Activated CD8-positive, alpha-beta T cell treated with anti-CD3 and anti-CD28 coated beads for 36 hours (primary cell): ENCODE data around the gene ARHGEF16. TPM values are rescaled to one million over a fixed set of nuclear protein-coding genes. Genes with fewer than 3 reads are reported as not detected.

Source experiments
- ATAC-seq: fragments of 200-7000 bp; cut with Tn5 transposase; one replicate; pipeline ENCODE4 v1.10.0; 2021; ENCODE audit warnings: mild to moderate bottlenecking, moderate library complexity
- CTCF ChIA-PET: fragments of 350-600 bp; sonication (Branson Sonifier 250); formaldehyde crosslinking; loops from one replicate; lab custom pipeline; 2021; ENCODE audit warnings: antibody characterized with exemption; lab: Charles Lee
- POLR2A ChIA-PET: fragments of 350-600 bp; sonication (Branson Sonifier 250); formaldehyde crosslinking; loops from one replicate; lab custom pipeline; 2021; ENCODE audit warnings: antibody characterized with exemption; lab: Charles Lee
- DNase-seq: peaks from one replicate; pipeline ENCODE4 v3.0.0-alpha.2; 2020
- H3K27ac Mint-ChIP-seq: one replicate; pipeline ENCODE4 v1.8.0; 2021; ENCODE audit warnings: mild to moderate bottlenecking, mixed read lengths
- H3K27me3 Mint-ChIP-seq: one replicate; pipeline ENCODE4 v1.8.0; 2021; ENCODE audit warnings: mixed read lengths
- H3K36me3 Mint-ChIP-seq: one replicate; pipeline ENCODE4 v1.8.0; 2021; ENCODE audit warnings: low read depth, mixed read lengths
- H3K4me1 Mint-ChIP-seq: one replicate; pipeline ENCODE4 v1.8.0; 2021; ENCODE audit warnings: low read depth, mixed read lengths
- H3K4me3 Mint-ChIP-seq: one replicate; pipeline ENCODE4 v1.8.0; 2021; ENCODE audit warnings: mild to moderate bottlenecking, moderate library complexity, mixed read lengths
- H3K9me3 Mint-ChIP-seq: one replicate; pipeline ENCODE4 v1.8.0; 2021; ENCODE audit warnings: mixed read lengths
- intact Hi-C: fragments of 100-400 bp; cut with micrococcal nuclease; formaldehyde crosslinking; loops from one replicate; pipeline ENCODE4 v1.10.0; 2022
- total RNA-seq, 2 experiments: library from RNA; stranded (reverse); gene quantifications; one replicate each; pipeline ENCODE4 v1.2.3, GENCODE V29; 2021
- TF ChIP-seq, protein P1 (sequence below): fragments of 200-600 bp; IDR thresholded peaks from one replicate; pipeline ENCODE4 v1.8.0; 2022; ENCODE audit warnings: antibody characterized with exemption, mild to moderate bottlenecking

ARHGEF16 gene
- total RNA-seq, 2 experiments from 2014 or later: not detected

DNA sequence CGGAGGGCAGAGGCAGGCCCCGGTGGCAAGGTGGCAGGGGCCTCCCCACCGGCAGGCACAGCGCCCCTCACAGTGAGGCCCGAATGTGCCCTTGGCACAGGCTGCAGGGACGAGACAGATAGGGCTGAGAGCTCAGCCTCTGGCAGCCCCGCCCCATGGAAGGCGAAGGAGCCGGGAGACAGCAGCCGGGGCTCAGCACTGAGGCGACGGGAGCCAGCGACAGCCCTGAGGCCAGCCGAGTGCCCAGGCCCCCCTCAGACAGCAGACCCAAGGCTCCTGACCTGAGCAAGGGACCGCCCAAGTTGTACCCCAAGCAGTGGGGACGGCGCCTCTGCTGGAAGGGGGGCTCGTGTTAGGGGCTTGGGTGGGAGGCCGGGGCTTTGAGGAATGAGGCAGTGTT, 43.1 kb downstream of the ARHGEF16 start:
- Mint-ChIP-seq H3K4me3 (no peak overlapping the region), H3K9me3 (no peaks in the 10 kb centered on the region), H3K4me1 (no peaks in the 10 kb centered on the region), H3K27me3 (no peaks in the 10 kb centered on the region), H3K27ac (no peak overlapping the region), H3K36me3 (no peaks in the 10 kb centered on the region)
- ATAC-seq (no peak), DNase-seq (no peak)
- intact Hi-C loops: no loop called here
- TF ChIP-seq, protein P1, sequence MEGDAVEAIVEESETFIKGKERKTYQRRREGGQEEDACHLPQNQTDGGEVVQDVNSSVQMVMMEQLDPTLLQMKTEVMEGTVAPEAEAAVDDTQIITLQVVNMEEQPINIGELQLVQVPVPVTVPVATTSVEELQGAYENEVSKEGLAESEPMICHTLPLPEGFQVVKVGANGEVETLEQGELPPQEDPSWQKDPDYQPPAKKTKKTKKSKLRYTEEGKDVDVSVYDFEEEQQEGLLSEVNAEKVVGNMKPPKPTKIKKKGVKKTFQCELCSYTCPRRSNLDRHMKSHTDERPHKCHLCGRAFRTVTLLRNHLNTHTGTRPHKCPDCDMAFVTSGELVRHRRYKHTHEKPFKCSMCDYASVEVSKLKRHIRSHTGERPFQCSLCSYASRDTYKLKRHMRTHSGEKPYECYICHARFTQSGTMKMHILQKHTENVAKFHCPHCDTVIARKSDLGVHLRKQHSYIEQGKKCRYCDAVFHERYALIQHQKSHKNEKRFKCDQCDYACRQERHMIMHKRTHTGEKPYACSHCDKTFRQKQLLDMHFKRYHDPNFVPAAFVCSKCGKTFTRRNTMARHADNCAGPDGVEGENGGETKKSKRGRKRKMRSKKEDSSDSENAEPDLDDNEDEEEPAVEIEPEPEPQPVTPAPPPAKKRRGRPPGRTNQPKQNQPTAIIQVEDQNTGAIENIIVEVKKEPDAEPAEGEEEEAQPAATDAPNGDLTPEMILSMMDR: no peak
- ChIA-PET CTCF (no interaction called here), POLR2A (no interaction called here)

DNA sequence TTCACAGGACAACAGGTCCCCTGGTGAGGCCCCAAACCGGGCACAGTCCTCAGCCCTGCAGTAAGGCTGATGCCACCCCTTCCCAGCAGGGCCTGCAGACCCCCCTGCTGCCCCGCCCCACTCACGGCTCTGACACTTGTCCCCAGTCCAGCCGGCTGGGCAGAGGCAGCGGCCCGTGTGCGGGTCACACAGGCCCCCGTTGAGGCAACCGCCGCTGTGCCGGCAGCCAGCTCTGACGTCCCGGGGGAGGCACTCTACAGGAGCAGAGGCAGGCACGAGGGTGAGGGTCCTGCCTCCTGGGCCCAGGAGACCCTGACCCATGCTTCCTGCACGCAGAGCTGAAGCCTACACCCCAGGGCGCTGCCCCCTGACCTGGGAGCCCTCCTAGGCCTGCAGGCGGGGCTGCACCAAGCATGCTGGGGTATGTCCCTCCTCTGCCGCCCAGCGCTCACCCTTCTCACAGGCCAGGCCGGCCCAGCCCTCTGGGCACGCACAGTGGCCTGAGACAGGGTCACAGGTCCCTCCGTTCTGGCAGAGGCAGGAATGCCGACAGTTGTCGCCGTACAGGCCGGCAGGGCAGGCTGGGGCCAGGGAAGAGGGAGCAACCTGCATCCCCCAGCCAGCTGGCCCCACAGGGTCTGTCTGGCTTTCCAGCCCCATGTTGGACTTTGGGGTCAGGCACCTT, 43.9 kb downstream of the ARHGEF16 start:
- no peaks in the 10 kb centered on the region for H3K27me3 Mint-ChIP-seq
- POLR2A ChIA-PET: no interaction called here
- CTCF ChIA-PET: no interaction called here
- no peaks in the 10 kb centered on the region for H3K9me3 Mint-ChIP-seq
- H3K27ac Mint-ChIP-seq: no peak overlapping the region
- DNase-seq (no peak), ATAC-seq (no peak)
- H3K4me1 Mint-ChIP-seq: no peaks in the 10 kb centered on the region
- intact Hi-C loops: no loop called here
- H3K4me3 Mint-ChIP-seq: no peak overlapping the region
- TF ChIP-seq, protein P1: no peak
- no peaks in the 10 kb centered on the region for H3K36me3 Mint-ChIP-seq

DNA sequence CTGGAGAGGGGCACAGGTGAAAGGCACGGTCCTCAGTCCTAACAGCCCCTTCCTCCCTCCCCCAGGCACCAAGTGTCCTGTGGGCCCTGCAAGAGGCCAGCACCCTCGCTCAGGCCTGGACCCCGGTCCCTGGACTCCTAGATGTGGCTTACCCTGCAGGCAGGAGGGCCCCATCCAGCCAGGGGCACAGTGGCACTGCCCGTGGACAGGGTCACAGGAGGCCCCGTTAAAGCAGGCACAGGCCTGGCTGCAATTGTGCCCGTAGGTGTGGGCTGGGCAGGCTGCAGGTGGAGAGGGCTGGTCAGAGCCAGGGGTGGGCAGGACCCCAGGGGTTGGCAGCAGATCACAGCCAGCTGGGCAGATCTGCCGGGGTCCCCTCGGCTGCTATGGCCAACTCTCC, 44.5 kb downstream of the ARHGEF16 start:
- DNase-seq (no peak), ATAC-seq (no peak)
- H3K27me3 Mint-ChIP-seq: no peaks in the 10 kb centered on the region
- H3K4me3 Mint-ChIP-seq: no peak overlapping the region
- CTCF ChIA-PET: no interaction called here
- H3K36me3 Mint-ChIP-seq: no peaks in the 10 kb centered on the region
- H3K9me3 Mint-ChIP-seq: no peaks in the 10 kb centered on the region
- no peak overlapping the region for H3K27ac Mint-ChIP-seq
- intact Hi-C loops: no loop called here
- POLR2A ChIA-PET: interaction anchor here (0.6 kb wide), 1 partner anchor 134 kb away, joined by 4 read pairs; no protein-coding TSS in a partner anchor
- no peaks in the 10 kb centered on the region for H3K4me1 Mint-ChIP-seq
- TF ChIP-seq, protein P1: no peak

DNA sequence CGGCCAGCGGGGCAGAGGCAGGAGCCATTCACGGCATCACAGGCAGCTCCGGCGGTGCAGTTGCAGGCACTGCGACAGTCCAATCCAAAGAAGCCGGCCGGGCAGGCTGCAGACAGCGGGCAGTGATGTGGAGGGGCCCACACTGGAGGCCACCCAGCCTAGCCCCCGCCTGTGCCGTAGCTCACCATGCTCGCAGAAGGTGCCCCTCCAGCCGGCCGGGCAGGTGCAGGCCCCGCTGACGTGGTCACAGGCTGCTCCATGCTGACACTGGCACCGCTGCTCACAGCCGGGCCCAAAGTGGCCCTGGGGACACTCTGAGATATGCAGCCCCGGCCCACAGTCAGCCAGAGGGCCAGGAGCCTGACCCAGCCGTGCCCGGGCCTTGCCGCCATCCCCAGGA, 45.1 kb downstream of the ARHGEF16 start:
- ChIA-PET POLR2A (interaction anchor here (0.6 kb wide), 1 partner anchor 133 kb away, joined by 4 read pairs; no protein-coding TSS in a partner anchor), CTCF (no interaction called here)
- Mint-ChIP-seq H3K9me3 (no peaks in the 10 kb centered on the region), H3K27ac (no peak overlapping the region), H3K27me3 (no peaks in the 10 kb centered on the region), H3K4me1 (no peaks in the 10 kb centered on the region), H3K4me3 (no peak overlapping the region), H3K36me3 (no peaks in the 10 kb centered on the region)
- intact Hi-C loops: no loop called here
- no peak for DNase-seq
- TF ChIP-seq, protein P1: no peak
- no peak for ATAC-seq

DNA sequence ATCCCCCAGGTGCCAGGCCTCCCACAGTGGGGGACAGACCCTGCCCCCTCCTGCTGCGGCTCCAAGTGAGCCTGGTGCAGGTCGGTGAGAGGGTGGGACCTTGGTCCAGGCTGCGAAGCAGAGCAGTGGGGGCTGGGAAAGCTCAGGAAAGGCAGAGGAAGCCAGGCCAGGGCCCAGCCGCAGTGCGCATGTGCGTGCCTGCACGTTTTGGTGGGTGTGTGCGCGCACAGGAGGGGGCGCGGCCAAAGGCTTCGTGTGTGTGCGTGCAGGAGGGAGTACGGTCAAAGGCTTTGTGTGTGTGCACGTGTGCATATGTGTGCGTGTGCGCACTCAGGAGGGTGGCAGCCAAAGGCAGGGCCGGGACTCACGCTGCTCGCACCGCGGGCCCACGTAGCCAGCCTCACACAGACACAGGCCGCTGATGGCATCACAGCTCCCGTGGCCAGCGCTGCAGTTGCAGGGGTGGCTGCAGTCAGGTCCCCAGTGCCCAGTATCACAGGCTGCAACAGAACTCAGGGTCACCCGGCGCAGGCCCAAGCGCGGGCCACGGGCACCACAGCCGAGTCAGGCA, 45.9 kb downstream of the ARHGEF16 start:
- Mint-ChIP-seq H3K27ac (no peak overlapping the region), H3K4me3 (no peak overlapping the region), H3K36me3 (no peaks in the 10 kb centered on the region), H3K27me3 (no peaks in the 10 kb centered on the region), H3K4me1 (no peaks in the 10 kb centered on the region), H3K9me3 (no peaks in the 10 kb centered on the region)
- intact Hi-C loops: no loop called here
- POLR2A ChIA-PET: no interaction called here
- ATAC-seq (no peak), DNase-seq (no peak)
- CTCF ChIA-PET: no interaction called here
- TF ChIP-seq, protein P1: no peak
